ENCODE measurements around the gene HOTAIR.
A peak's percentile ranks its signal among the peaks of the same experiment; 100 is the strongest.

Gene HOTAIR

GRCh38 chr12:54011665-54012532 is 37.1 kb upstream of the HOTAIR start:
- DNase-seq (ENCODE audit: low read depth, low spot score) = no peak

- no peak for DNase-seq (ENCODE audit: low read depth, low spot score)
These were observed 36.4 kb upstream of the HOTAIR start for GRCh38 chr12:54010972-54011664.

- DNase-seq (ENCODE audit: low read depth, low spot score) = no peak
These were observed 35.6 kb upstream of the HOTAIR start for GRCh38 chr12:54010053-54010971.

- DNase-seq (ENCODE audit: low read depth, low spot score) = no peak
These were observed 34.7 kb upstream of the HOTAIR start for GRCh38 chr12:54009171-54010052.

- no peak for DNase-seq (ENCODE audit: low read depth, low spot score)
These were observed 33.5 kb upstream of the HOTAIR start for GRCh38 chr12:54008260-54008552.

- no peak for DNase-seq (ENCODE audit: low read depth, low spot score)
These were observed 32.9 kb upstream of the HOTAIR start for GRCh38 chr12:54007538-54008259.

GRCh38 chr12:54006559-54007220 is 31.9 kb upstream of the HOTAIR start:
- no peak for DNase-seq (ENCODE audit: low read depth, low spot score)

- peak; percentile 90 for DNase-seq (ENCODE audit: low read depth, low spot score)
These were observed 31.3 kb upstream of the HOTAIR start for GRCh38 chr12:54005853-54006558.

- DNase-seq (ENCODE audit: low read depth, low spot score) = no peak
These were observed 30.7 kb upstream of the HOTAIR start for GRCh38 chr12:54005531-54005852.

- no peak for DNase-seq (ENCODE audit: low read depth, low spot score)
These were observed 30.2 kb upstream of the HOTAIR start for GRCh38 chr12:54004841-54005530.

- DNase-seq (ENCODE audit: low read depth, low spot score) = no peak
These were observed 29.5 kb upstream of the HOTAIR start for GRCh38 chr12:54004063-54004840.

GRCh38 chr12:54003625-54004024 is 28.9 kb upstream of the HOTAIR start:
- no peak for DNase-seq (ENCODE audit: low read depth, low spot score)

- DNase-seq (ENCODE audit: low read depth, low spot score) = no peak
These were observed 28.2 kb upstream of the HOTAIR start for GRCh38 chr12:54002915-54003389.

GRCh38 chr12:54002278-54002914 is 27.6 kb upstream of the HOTAIR start:
- DNase-seq (ENCODE audit: low read depth, low spot score) = no peak

- no peak for DNase-seq (ENCODE audit: low read depth, low spot score)
These were observed 26.8 kb upstream of the HOTAIR start for GRCh38 chr12:54001283-54002187.

All from astrocyte of the hippocampus (primary cell).